Activated CD8-positive, alpha-beta memory T cell treated with anti-CD3 and anti-CD28 coated beads, Interleukin-2, amount 50 U/mL, for 1 hour (primary cell): Measurements from ENCODE around the gene GPR18.

Source experiments
- DNase-seq: peaks from one replicate; pipeline ENCODE4 v3.0.0-alpha.2; 2020; ENCODE audit errors: extremely low read depth

The GPR18 gene, protein sequence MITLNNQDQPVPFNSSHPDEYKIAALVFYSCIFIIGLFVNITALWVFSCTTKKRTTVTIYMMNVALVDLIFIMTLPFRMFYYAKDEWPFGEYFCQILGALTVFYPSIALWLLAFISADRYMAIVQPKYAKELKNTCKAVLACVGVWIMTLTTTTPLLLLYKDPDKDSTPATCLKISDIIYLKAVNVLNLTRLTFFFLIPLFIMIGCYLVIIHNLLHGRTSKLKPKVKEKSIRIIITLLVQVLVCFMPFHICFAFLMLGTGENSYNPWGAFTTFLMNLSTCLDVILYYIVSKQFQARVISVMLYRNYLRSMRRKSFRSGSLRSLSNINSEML

DNA sequence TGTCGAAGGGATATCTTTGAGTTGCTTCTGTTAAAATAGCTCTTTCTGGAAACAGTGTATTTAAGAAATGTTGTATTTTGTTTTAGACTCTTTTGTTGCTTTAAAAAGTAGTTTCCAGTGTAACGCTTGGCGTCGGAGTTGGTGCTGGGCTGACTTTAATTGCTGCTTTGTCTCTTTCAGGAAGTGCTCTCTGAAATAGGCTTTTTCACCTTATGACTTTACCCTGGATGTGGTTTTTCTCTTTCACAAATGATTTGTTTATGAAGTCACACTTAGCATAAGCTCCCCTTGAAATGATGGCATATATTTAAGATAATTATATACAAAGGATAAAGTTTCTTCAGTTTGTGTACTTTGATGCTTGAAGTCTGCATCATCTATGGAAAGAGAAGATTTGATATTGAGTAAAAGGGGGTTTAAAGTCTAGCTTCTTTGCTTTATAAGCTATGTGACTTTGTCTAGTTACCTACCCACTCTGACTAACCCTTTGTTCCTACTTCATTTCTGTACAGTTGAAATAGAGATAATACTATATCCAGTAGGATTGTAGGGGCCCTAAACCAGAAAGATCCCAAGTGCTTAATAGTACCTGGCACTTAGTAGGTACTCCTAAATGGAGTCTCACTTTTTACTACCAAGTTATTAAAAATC is at the start of gene GPR18:
Gene GPR18, minus strand, starts transcription at position 170 of the 651 bp plus-strand sequence. CDS start 2,507 bp downstream, outside the sequence.
- DNase-seq = no peak

DNA sequence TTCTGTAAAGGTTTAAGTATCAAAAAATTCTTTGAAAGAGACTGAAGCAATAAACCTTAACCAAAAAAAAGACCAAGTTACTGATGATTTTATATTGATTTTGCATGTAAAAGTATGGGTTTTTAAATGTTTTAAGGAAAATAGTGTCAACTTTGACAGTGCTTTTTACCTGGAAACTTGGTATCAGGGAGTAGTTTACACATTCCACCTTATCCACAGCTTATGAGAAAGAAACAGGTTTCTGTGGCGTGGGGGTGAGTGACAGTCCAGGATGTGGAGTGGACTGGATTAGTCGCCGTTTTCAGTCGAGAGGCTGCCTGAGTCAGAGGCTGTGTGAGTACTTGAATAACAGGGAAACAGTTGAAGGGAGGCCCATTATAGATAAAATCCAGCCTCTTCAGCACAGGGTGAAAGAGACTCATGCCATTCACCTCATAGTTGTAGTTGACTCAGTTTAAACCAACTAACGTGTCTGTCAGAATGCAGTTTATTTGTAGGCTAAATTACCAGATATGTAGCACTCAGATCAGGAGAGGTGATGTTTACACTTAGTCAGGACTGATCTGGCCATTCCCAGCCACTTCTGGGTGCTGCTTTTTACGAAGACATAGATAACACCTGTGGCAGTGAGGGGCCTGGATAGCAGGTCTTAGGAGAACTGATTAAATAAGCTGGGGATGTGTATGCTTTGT is 49.6 kb upstream of the GPR18 start:
- no peak for DNase-seq

DNA sequence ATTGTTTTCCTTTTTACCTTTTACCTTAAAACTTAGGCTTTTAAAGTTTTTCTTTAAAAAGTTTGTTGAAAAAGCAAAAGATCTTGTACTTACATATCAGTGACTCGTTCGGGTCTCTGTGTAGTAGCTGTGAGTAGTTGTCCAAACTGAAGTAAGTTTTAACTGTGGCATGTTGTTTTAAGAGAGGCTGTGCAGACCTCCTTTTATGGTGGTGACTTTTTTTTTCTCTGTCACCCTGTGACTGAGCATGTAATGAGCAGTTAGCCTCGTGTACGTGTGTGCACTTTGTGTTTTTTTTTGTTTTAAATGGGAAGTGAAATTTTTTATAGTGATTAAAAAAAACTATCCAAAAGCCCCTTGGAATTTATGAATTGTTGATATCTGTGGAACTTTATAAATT is 49.1 kb upstream of the GPR18 start, which contains the start of gene GPR183:
Gene GPR183, minus strand, starts transcription at position 153 of the 400 bp plus-strand sequence. CDS start 11,254 bp downstream, outside the sequence.
- DNase-seq = no peak

DNA sequence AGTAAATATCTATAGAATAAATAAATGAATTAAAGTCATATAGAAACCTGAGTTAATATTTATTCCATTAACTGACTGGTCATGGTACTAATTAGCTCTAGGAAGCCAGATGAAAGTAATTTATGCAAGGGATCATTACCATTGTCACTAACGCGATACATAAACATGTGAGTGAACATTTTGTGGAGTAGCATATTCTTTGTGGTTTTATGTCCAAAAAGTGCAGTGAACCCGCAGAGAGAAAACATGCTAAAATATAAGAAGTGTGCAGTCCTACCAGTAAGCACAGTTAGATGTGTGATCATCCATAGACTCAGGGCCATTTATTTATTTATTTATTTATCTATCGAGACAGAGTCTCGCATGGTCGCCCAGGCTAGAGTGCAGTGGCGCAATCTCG is 47.4 kb upstream of the GPR18 start:
- DNase-seq = no peak

DNA sequence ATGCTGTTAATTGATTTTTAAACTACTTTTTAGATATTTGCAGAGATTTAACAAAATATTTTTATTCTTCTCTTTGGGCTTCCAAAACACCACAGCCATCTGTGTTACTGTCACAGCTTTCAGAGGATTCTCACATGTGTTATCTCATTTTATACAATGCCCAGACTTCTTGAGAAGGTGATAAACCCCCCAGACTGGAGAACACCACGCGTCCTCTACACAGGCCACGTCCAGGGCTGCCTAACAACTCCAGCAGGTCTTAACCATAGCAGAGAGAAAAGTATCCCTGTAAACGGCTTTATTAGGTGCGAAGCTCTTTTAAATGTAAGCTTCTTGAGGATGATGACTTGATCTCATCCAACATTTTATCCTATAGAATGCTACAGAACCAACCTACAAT is 47.0 kb upstream of the GPR18 start:
- DNase-seq = no peak

DNA sequence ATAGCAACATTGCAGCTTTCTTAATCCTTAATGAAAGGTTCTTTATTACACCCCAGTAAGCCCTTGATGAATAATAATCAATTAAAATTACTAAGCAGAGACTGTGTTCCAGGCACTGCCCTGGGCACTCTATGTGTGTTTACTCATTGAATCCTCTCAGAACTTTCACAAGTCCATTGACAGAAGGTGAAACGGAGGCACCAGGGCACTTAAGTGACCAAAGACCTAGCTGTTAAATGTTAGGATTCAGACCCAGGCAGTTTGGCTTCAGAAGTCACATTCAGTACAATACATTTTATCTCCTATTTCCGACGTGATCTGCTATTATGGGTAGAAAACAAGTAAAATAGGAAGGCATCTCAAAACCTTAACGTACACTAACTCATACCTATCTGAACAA is 46.4 kb upstream of the GPR18 start:
- no peak for DNase-seq

DNA sequence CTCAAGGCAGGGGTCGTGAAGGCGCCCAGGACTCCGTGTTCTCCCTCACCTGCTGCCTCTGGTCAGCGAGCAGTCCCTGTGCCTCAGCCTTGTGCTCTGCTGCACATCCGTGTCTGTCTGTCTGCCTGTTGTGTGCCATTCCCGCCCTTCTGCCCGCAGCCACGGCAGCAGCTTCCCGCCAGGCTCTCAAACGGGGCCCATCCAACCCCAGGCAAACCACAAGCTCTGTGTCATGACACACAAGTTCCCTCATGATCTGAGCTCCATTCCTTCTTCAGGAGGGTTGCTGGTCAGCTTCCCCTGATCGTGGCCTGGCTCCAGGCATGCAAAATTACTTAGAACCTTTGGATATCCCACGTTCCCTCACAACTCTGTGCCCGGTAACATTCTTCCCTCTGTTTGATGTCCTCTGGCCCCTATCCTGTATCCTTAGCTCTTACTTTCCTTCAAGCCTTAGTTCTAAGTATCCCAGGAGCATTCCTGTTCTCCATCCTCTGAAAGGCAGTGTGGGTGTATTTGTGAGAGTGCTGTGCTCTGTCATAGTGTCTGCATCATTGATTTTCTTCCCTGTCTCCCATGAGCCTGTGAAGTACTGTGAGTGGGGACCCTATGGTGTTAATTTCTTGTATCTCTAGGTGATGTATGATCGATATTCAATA is 45.8 kb upstream of the GPR18 start:
- no peak for DNase-seq

DNA sequence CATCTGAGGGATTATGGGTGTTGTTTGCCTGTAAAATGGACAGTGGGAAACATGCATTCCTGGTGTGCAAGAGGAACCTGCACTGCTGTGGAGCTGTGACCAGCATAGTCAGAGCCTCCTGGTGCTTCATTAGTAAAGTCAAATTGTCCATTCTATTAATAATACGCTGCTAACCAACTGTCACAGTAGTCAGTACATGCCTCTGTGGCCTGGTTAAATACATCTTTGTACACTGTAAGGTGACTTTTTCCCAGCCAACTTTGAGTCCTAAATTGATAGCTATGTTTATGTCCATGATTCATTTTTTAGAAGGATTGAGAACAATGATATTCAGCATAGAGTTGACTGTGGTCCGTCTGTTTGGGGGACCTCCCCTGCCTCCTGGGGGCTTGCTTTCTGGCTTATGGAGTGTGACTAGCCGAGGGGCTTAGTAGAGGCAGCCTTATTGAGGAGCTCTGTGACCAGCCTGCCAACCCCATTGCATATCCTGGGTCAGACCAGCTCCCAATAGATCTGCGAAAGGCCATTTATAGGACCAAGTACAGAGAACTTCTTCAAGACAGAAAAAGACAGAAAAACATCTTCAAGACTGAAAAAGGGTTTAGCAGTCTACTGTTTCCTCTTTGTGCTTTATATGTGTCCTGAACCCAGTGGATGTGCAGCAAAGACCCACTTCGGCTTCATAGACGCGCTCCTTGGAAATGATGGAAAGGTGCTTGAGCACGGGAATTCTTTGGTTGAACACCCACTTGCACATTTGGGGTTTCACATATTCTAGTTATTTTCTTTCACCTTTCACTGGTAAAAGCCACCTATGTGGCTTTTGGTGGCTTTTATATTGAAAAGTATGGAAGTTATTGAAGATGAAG is 44.7 kb upstream of the GPR18 start:
- DNase-seq = no peak

DNA sequence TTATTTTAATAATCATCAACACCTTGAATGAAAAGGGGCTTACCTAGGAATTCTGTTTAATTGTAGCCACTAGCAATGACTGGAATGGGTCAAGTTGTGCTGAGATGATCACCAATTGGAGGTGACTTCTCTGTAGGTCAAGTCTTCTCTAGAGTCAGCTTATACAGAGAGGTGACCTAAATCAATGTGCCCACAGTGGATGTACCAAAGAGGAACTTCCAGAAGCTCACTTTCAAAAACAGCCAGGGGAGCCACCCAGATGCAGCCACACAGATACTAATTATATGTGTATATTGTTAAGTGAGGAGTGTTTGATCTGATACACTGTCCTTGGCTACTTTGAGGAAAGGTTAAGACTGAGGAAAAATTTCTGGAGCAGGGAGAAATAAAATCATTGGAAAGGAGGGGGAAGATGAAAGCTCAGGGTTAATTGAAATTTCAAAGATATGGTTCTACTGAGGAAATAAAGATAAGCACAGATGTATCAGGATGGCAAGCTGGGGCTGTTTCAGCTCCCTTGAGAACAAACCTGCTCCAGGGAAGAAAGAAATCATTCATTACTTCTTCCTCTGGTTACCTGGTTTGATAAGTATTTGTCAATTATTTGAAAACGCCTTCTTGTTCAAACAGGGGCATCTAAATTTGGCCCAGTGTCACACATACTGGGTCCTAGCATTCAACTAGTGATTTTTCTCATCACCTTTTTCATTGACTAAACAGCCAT is 43.9 kb upstream of the GPR18 start:
- DNase-seq = no peak

DNA sequence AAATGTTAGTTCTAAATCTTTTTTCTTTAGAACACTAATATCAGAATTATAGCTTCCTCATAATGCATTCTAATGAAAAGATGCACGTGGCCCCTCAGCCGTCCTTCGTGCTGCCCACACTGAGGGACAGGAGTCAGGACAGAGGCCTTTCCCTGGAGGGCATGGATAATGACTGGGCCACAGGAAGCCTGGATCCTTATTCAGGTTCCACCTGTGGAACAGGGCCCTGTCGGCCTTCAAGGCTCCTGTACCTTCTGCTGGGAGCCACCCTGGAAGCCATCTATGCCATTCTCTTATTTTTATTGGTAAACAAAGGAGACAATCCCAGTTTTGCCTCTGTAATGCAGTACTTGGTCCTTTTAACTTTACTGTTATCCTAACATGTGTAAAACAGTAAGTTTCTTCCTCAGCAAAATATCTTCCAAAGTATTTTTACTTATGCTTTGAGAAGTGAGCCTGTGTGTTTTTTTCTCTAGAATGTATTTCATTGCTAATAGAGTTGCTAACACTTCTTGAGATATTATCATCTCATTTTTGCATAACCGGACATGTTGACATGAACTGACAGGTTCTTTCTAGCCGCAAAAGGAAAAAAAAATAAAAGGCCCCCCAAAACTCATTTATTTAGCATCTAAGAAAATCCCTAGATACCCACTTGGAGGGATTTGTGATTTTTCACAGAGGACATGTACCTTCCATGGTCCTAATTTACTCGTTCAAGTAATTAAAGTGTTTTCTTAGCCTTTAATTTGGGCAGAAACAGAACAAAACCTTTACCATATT is 43.1 kb upstream of the GPR18 start:
- no peak for DNase-seq

DNA sequence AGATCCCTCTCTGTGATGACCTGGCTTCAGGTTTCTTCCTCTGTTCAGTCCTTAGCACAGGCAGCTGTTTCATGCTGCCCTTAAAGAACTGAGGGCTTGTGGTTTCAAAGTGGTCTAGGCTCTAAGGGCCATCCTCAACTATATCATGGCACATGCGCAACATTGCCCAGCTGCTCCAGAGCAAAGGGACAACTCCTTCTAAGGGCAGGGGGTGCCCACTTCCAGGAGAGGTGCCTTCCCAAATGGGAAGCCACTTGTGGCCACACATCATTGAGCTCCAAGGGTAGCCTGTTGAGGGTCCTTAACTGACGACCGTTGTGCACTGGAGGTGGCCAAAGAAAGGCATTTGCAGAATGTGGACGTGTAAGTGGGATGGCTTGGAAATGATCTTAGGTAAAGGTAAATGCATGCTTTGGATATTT is 41.8 kb upstream of the GPR18 start:
- DNase-seq = no peak

DNA sequence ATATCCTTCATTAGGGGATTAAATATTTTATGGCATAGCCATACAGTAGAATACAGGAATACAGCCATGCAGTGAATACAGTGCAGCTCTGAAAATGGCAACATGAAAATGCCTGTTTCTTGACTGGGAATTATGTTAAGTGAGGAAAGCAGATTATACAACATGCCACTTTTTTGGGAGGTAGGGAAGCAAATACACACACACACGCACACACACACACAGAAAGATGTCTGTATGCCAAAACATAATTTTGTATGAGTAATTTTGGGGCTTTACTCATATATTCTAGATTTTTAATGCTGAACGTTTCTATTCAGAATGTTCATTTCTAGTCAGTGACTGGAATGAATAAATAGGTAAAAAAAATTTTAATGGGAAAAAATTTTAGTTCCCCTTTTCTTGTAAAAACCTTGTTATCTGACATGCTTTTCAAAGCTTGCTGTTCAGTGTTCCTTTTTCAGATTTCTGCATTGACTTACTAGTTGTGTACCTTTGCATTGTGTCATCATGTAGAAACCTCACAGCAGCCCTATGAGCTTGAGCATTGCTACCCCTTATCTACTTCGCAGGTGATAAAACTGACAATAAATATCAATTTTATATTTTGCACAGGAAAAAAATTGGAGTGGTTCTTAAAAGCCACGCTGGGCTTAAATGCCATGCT is 41.2 kb upstream of the GPR18 start:
- DNase-seq = no peak

DNA sequence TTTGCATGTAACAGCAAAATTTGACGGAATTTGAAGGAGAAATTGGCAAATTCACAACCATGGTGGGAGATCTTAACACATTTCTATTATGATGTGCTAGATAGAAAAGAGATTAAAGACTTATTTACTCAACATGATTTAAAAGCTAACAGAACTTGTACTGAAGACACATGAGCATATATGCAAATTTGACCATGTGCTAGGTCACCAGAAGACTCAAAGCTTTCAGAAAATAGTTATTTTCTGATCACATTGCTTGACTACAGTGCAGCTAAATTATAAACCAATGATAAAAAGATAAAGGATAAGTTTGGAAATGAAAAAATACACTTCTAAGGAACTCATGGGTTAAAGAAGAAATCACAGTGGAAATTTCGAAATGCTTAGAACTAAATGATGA is 39.9 kb upstream of the GPR18 start:
- no peak for DNase-seq

DNA sequence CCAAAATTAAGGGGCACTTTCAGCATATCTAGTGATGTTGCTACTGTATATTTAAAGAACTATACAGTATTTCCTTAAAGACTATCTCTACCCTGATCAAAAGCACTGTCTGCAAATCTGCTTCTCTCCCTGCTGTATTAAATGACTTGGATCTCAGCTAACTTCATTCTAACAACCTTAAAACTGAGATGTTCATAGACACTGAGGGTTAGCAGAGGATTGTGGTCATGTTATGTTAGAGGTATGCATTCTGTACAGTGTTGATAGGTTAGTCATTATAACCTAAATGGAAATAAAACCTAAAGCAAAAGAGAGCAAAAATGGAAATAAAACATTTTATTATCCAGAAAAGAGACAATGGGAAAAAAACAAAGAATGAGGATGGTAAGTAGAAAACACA is 39.2 kb upstream of the GPR18 start:
- no peak for DNase-seq

DNA sequence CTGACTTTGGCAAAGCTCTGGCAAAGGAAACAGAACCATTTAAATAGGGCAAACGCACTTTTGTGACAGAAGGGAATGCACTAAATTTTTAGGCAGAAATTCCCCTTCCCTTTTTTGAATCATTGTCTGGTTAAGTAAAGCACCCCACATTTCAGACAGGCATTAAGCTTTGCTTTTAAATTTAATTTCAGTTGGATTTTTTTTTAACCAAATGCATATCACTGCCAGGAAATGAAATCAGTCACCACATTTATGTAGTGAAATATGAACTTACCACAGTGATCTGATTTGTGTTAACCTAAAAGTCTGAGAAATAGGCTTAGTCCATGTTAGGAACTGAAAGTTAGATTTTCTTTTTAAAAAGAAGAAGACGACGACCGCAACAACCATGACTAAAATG is 38.2 kb upstream of the GPR18 start:
- no peak for DNase-seq

DNA sequence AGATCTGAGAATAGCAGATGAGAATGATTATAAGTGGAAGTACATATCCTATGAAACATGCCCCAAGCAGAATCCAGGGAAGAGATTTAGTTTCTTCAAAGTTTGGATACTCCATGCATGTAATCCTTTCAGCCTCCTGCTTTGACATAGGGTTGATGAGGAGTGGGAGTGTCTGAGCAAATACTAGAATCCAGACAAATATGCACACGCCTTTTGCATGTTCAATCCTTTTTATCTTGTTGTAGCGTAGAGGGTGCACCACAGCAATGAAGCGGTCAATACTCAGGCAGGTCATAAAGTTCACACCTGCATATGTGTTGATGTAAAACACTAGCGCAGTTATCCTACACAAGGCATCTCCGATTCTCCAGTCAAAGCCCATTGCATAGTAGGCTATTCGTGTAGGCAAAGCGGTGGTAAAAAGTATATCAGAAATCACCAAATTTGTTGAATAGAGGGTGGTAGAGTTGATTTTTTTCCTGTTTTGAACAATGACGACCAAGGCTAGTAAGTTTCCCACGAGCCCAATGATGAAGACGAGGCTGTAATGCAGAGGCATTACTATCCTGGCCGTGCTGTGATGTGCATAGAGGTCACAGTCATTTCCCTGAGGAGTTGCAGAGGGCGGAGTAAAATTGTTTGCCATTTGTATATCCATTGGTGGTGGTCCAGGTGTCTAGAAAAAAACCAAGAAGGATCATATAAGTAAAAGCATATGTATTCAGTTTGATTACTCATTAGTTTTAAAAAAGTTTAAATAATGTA is 37.5 kb upstream of the GPR18 start:
- DNase-seq = no peak

DNA sequence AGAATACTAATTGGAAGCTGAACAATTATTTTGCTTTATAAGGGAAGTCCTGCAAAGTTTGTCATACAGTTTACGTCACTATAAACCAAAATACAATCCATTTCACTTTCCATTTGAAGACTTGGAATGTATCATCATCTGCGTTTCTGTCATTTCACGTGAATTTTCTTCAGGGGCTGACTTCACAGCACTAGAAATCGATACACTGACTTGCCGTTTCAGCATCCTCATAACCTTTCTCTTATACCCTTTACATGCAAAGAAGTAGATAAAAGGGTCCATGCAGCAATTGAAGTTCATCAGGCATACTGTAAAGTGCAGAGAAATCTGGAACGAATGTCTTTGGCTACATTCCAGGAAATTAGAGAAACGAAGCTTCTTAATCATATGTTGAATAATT is 36.8 kb upstream of the GPR18 start:
- no peak for DNase-seq

DNA sequence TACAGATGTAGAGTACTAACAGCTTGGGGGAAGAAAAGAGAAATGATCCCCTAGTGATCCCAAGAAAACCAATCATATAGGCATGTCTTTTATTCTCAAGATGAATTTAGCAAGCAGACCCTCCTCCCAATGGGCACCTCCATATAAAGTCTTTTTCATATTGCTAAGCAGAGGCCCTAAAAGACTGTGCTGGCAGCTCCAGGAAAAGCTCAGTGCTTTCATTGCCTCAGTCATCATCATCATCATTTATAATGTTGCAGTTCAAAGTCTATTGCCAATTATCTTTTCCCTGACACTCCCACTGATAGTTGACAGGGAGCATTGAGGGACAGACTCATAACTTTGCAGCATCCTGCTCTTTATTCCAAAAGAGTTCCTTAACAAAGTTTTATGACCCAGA is 36.0 kb upstream of the GPR18 start:
- no peak for DNase-seq

DNA sequence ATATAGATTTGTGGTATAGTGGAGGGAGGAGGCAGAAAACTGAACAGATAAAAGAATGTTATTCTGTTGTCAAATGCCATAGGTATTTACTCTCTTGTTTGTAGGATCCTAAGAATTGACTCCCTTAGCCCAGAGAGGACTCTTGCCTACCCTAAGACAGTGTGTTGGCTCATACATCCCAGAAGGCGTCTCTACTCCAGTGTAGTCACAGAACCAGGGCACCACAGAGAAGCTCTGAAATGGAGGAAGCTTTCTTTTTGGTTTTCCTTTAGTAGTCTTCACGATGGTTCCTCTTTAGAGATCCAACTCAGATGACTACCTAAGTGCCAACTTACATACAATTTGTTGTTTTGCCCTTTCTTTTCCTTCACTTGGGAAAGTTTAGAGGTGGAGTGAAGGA is 35.0 kb upstream of the GPR18 start:
- no peak for DNase-seq
